GM21717 (cell line): ENCODE measurements around the gene ADGRD2.

Source experiments
- ATAC-seq: cut with Tn5 transposase; IDR thresholded peaks from one replicate; pipeline ENCODE4 v1.9.1; 2021; ENCODE audit warnings: mild to moderate bottlenecking, moderate library complexity; ENCODE audit not compliant: unreplicated experiment

ADGRD2 gene

GRCh38 chr9:124495126-124496074 is 45.1 kb downstream of the ADGRD2 start:
- ATAC-seq: no peak

DNA sequence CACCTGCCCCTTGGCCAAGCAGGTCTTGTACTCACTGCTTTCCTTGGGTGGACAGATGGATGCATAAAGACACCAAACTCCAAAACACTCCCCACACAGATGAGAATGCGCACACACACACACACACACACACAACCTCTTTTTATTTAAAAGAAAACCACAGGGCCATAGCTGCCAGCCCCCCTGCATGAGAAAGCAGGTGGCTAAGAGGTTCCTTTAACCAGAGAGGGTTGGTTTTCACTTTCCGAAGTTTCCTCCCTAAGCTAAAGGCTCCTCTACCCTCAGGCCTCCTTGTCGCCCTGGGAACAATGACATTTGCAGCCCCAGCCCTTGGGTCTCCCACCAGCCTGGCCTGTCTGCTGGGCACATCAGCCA is 45.8 kb downstream of the ADGRD2 start:
- ATAC-seq: no peak

- no peak for ATAC-seq
Measured at GRCh38 chr9:124496463-124496862, 46.2 kb downstream of the ADGRD2 start.

GRCh38 chr9:124497441-124497840 is 47.2 kb downstream of the ADGRD2 start:
- ATAC-seq: no peak

DNA sequence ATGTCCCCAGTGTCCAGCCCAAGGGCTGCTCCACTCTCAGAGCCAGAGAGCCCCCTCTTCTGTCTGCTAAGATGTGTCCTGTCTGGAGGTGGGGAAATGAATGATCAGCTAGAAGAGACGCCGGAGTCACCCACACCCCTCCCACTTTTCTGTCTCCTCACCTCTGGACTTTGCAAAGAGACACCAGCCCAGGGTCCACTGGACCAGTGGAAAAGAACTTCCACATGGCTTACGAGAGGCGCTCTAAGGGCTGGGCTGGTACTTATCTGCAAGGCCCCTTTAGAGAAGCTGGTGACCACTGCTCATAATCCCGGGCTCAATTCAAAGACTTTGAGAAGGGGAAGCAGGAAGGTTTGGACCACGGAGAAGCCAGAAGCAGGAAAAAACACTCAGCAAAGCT is 47.8 kb downstream of the ADGRD2 start:
- no peak for ATAC-seq

GRCh38 chr9:124498499-124499146 is 48.4 kb downstream of the ADGRD2 start:
- ATAC-seq: no peak

DNA sequence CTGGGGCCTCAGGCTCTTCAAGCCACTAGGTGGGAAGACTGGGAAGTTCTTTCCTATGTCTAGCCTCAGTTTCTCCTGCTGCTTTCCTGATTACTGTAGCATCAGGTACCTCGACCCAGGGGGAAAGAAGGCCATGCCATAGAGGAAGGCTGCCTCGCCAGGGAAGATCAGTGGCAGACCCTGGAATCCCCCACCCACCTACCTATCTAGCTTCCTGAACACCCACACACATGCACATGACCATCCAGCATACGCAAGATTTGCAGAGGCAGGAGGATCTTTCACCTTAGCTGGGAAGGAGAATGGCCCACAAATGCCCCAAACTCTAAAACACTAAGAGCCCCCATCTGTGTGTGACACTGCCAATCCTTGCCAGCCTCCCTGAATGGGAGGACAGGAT is 49.0 kb downstream of the ADGRD2 start:
- ATAC-seq: no peak

- no peak for ATAC-seq
Measured at GRCh38 chr9:124500028-124500795, 50.0 kb downstream of the ADGRD2 start.

DNA sequence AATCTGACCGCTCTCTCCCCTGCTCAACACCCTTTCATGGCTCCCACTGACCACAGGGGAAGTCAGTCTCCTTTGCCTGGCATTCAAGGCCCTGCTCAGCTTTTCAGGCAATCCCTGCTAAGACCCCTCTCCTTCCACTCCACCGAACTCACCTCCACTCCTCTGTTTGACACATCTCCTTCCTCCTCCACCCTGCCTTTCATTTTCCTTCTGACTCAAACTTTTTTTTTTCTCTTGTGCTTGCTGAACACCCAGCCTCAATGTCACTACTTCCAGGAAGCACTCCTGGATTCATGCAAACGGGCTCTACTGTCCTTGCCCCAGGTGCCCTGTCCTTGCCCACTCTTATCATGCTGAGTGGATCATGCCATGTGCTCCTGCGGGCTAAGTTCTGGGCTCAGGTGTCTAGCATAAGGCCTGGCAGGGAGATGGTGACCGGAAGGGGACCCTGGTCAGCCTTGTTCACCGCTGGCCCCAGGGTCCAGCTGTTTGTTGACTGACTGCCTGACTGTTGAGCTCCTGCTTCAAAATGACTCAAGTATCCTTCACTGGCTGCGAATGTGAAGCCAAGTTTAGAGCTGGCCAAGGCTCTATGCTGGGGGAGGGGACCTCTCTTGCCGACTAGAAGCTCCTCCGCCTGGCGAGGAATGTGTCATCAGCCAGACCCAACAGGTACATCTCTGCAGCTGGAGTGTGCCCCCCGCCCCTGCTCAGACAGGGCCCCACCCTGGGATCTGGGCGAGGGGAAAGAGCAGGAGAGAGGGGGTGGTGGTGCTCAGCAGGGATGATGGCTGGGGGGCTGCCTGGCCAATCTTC is 50.8 kb downstream of the ADGRD2 start:
- no peak for ATAC-seq

- no peak for ATAC-seq
Measured at GRCh38 chr9:124501771-124502320, 51.6 kb downstream of the ADGRD2 start.

- no peak for ATAC-seq
Measured at GRCh38 chr9:124502711-124503702, 52.8 kb downstream of the ADGRD2 start.

DNA sequence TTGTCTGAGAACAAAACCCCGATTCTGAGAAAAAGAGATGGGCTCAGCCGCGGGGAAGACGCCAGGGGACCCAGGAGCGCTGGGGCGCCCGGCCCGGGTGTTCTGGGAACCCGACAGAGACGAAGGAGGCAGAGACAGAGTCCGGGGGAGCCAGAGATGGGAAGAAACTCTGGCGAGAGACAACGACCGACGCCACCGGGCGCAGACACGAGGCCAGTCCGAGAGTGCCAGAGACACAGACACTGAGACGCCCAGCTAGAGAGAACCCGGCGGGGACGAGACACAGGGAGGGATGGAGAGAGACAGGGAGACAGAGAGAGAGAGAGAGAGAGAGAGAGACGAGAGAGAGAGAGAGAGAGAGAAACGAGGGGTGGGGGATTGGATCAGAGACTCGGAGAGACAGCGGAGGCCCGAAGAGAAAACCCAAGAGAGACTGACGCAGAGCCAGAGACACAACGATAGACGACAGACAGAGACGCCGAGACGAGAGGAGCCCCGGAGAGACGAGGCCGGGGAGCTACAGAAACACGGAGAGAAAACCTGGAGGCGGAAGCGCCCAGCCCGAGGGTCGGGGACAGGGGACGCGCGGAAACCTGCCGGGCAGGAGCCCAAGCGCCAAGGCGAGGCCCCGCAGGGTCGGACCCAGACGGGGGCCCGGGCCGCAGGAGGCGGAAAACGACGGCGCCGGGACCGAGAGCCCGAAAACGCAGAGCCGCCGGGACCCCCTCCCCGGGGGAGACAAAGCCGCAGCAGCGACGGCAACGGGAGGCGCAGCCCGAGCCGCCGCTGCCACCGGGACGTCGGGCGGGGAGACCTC is 53.7 kb downstream of the ADGRD2 start:
- ATAC-seq: no peak

- no peak for ATAC-seq
Measured at GRCh38 chr9:124504530-124505005, 54.3 kb downstream of the ADGRD2 start.

- ATAC-seq: no peak
Measured at GRCh38 chr9:124505006-124505900, 55.0 kb downstream of the ADGRD2 start.

- ATAC-seq: no peak
Measured at GRCh38 chr9:124505901-124506346, 55.7 kb downstream of the ADGRD2 start.

GRCh38 chr9:124506433-124506832 is 56.2 kb downstream of the ADGRD2 start:
- no peak for ATAC-seq
